WTC11 (cell line): Measurements from ENCODE around the gene PIAS3.

ENCODE experiments used
- ATF6 ChIP-seq: sonication (generic); formaldehyde crosslinking; IDR thresholded peaks from 2 replicates; pipeline ENCODE4 v1.8.1; 2023; ENCODE audit warnings: mild to moderate bottlenecking, missing genetic modification reagents
- CBFB ChIP-seq: sonication (generic); formaldehyde crosslinking; IDR thresholded peaks from 2 replicates; pipeline ENCODE4 v1.8.1; 2022; ENCODE audit warnings: mild to moderate bottlenecking, low read depth, missing genetic modification reagents
- FOXJ3 ChIP-seq: sonication (generic); formaldehyde crosslinking; IDR thresholded peaks from 2 replicates; pipeline ENCODE4 v1.9.0; 2021; ENCODE audit warnings: missing genetic modification reagents, mild to moderate bottlenecking, borderline replicate concordance
- JUN ChIP-seq: sonication (generic); formaldehyde crosslinking; IDR thresholded peaks from 2 replicates; pipeline ENCODE4 v1.8.0; 2023; ENCODE audit warnings: mild to moderate bottlenecking, missing genetic modification reagents
- RORB ChIP-seq: fragments of 250-450 bp; sonication (Bioruptor Pico); IDR thresholded peaks from 2 replicates; pipeline ENCODE4 v1.9.0; 2021; ENCODE audit warnings: mild to moderate bottlenecking
- SMAD3 ChIP-seq: sonication (generic); formaldehyde crosslinking; IDR thresholded peaks from 2 replicates; pipeline ENCODE4 v1.8.0; 2022; ENCODE audit warnings: missing genetic modification reagents, mild to moderate bottlenecking, borderline replicate concordance
- ZNF281 ChIP-seq: sonication (generic); formaldehyde crosslinking; IDR thresholded peaks from 2 replicates; pipeline ENCODE4 v1.8.0; 2023; ENCODE audit warnings: mild to moderate bottlenecking, missing genetic modification reagents
- TF ChIP-seq, protein P1 (sequence below): fragments of 200-600 bp; IDR thresholded peaks from 2 replicates; pipeline ENCODE4 v1.8.0; 2022; ENCODE audit warnings: antibody characterized with exemption
- TF ChIP-seq, protein P2 (sequence below): sonication (generic); formaldehyde crosslinking; IDR thresholded peaks from 2 replicates; pipeline ENCODE4 v1.8.0; 2023; ENCODE audit warnings: missing genetic modification reagents, mild to moderate bottlenecking, borderline replicate concordance
- TF ChIP-seq, protein P3 (sequence below): sonication (generic); formaldehyde crosslinking; IDR thresholded peaks from 2 replicates; pipeline ENCODE4 v1.8.1; 2022; ENCODE audit warnings: missing genetic modification reagents, borderline replicate concordance
- TF ChIP-seq, protein P4 (sequence below): sonication (generic); formaldehyde crosslinking; IDR thresholded peaks from 2 replicates; pipeline ENCODE4 v1.8.1; 2022; ENCODE audit warnings: mild to moderate bottlenecking, missing genetic modification reagents, moderate library complexity, borderline replicate concordance

DNA sequence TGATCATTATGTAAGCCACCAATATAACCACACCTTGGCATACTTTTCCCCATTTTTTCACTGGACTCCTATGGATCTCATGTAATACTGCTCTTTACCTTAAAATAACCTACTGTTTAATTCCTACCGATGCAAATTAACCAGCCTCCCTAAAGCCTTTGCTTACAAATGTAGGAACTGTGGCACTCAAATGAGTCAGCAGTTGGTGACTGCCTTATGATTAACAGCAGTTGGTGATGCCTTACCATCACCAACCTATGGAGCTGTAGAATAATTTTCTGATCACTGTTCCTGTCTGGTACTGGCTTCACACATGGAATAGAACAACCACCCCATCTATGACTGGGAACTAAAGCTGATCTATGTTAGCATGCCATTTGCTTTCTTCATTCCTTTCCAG, 21.2 kb downstream of the PIAS3 start:
- TF ChIP-seq JUN (no peak), ATF6 (no peak), RORB (CRISPR knock-in tag) (no peak), ZNF281 (no peak), CBFB (no peak), FOXJ3 (CRISPR knock-in tag) (no peak), SMAD3 (CRISPR knock-in tag) (no peak)
- TF ChIP-seq, protein P1, sequence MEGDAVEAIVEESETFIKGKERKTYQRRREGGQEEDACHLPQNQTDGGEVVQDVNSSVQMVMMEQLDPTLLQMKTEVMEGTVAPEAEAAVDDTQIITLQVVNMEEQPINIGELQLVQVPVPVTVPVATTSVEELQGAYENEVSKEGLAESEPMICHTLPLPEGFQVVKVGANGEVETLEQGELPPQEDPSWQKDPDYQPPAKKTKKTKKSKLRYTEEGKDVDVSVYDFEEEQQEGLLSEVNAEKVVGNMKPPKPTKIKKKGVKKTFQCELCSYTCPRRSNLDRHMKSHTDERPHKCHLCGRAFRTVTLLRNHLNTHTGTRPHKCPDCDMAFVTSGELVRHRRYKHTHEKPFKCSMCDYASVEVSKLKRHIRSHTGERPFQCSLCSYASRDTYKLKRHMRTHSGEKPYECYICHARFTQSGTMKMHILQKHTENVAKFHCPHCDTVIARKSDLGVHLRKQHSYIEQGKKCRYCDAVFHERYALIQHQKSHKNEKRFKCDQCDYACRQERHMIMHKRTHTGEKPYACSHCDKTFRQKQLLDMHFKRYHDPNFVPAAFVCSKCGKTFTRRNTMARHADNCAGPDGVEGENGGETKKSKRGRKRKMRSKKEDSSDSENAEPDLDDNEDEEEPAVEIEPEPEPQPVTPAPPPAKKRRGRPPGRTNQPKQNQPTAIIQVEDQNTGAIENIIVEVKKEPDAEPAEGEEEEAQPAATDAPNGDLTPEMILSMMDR, result no peak
- TF ChIP-seq, protein P2, sequence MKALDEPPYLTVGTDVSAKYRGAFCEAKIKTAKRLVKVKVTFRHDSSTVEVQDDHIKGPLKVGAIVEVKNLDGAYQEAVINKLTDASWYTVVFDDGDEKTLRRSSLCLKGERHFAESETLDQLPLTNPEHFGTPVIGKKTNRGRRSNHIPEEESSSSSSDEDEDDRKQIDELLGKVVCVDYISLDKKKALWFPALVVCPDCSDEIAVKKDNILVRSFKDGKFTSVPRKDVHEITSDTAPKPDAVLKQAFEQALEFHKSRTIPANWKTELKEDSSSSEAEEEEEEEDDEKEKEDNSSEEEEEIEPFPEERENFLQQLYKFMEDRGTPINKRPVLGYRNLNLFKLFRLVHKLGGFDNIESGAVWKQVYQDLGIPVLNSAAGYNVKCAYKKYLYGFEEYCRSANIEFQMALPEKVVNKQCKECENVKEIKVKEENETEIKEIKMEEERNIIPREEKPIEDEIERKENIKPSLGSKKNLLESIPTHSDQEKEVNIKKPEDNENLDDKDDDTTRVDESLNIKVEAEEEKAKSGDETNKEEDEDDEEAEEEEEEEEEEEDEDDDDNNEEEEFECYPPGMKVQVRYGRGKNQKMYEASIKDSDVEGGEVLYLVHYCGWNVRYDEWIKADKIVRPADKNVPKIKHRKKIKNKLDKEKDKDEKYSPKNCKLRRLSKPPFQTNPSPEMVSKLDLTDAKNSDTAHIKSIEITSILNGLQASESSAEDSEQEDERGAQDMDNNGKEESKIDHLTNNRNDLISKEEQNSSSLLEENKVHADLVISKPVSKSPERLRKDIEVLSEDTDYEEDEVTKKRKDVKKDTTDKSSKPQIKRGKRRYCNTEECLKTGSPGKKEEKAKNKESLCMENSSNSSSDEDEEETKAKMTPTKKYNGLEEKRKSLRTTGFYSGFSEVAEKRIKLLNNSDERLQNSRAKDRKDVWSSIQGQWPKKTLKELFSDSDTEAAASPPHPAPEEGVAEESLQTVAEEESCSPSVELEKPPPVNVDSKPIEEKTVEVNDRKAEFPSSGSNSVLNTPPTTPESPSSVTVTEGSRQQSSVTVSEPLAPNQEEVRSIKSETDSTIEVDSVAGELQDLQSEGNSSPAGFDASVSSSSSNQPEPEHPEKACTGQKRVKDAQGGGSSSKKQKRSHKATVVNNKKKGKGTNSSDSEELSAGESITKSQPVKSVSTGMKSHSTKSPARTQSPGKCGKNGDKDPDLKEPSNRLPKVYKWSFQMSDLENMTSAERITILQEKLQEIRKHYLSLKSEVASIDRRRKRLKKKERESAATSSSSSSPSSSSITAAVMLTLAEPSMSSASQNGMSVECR (CRISPR knock-in tag), result no peak
- TF ChIP-seq, protein P3, sequence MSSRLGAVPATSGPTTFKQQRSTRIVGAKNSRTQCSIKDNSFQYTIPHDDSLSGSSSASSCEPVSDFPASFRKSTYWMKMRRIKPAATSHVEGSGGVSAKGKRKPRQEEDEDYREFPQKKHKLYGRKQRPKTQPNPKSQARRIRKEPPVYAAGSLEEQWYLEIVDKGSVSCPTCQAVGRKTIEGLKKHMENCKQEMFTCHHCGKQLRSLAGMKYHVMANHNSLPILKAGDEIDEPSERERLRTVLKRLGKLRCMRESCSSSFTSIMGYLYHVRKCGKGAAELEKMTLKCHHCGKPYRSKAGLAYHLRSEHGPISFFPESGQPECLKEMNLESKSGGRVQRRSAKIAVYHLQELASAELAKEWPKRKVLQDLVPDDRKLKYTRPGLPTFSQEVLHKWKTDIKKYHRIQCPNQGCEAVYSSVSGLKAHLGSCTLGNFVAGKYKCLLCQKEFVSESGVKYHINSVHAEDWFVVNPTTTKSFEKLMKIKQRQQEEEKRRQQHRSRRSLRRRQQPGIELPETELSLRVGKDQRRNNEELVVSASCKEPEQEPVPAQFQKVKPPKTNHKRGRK (CRISPR knock-in tag), result no peak
- TF ChIP-seq, protein P4, sequence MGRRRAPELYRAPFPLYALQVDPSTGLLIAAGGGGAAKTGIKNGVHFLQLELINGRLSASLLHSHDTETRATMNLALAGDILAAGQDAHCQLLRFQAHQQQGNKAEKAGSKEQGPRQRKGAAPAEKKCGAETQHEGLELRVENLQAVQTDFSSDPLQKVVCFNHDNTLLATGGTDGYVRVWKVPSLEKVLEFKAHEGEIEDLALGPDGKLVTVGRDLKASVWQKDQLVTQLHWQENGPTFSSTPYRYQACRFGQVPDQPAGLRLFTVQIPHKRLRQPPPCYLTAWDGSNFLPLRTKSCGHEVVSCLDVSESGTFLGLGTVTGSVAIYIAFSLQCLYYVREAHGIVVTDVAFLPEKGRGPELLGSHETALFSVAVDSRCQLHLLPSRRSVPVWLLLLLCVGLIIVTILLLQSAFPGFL (CRISPR knock-in tag), result no peak
